Caco-2 (cell line): ENCODE results near the gene BRD9. TPM values are rescaled to one million over a fixed set of nuclear protein-coding genes. Genes with fewer than 3 reads are reported as not detected.

Experiments
- BruUV-seq: library from RNA; stranded (reverse); fragments of 400-500 nt; replicated peaks from 2 replicates; lab custom pipeline; 2021; lab: Mats Ljungman, UMichigan
- CTCF ChIA-PET: fragments of 300-600 bp; sonication (Branson Sonifier 250); formaldehyde crosslinking; loops from one replicate; lab custom pipeline; 2022; ENCODE audit warnings: antibody characterized with exemption; lab: Charles Lee
- POLR2A ChIA-PET: fragments of 300-600 bp; sonication (Branson Sonifier 250); formaldehyde crosslinking; loops from one replicate; lab custom pipeline; 2022; ENCODE audit warnings: antibody characterized with exemption; lab: Charles Lee
- DNase-seq, 2 experiments: peaks; one replicate each; pipeline versions ENCODE4 v3.0.0 to v3.0.0-alpha.2; 2020 to 2022
- H3K27me3 ChIP-seq: replicated peaks from 2 replicates; pipeline ENCODE4 v1.6.0; 2011; ENCODE audit warnings: low read length; ENCODE audit not compliant: control insufficient read depth, insufficient read depth
- H3K36me3 ChIP-seq: 2 replicates; pipeline ENCODE4 v1.5.1; 2011; ENCODE audit warnings: low read length; ENCODE audit not compliant: control insufficient read depth, insufficient read depth
- H3K4me1 ChIP-seq: fragments of 250-450 bp; sonication (Bioruptor Pico); 2 replicates; pipeline ENCODE4 v1.5.1; 2020; ENCODE audit warnings: mild to moderate bottlenecking
- H3K4me3 ChIP-seq: 2 replicates; pipeline ENCODE4 v1.5.1; 2011; ENCODE audit warnings: low read depth, mild to moderate bottlenecking, control low read depth, low read length
- H3K9me3 ChIP-seq: fragments of 250-450 bp; sonication (Bioruptor Pico); 2 replicates; pipeline ENCODE4 v1.5.1; 2020; ENCODE audit warnings: mild to moderate bottlenecking, moderate library complexity
- H3K27ac Mint-ChIP-seq: one replicate; pipeline ENCODE4 v1.8.0; 2022; ENCODE audit warnings: mixed read lengths; ENCODE audit not compliant: unreplicated experiment
- H3K27me3 Mint-ChIP-seq: one replicate; pipeline ENCODE4 v1.8.0; 2022; ENCODE audit warnings: mixed read lengths; ENCODE audit not compliant: insufficient read depth, unreplicated experiment
- H3K36me3 Mint-ChIP-seq: one replicate; pipeline ENCODE4 v1.8.0; 2022; ENCODE audit warnings: mild to moderate bottlenecking, mixed read lengths; ENCODE audit not compliant: insufficient read depth, unreplicated experiment
- H3K4me1 Mint-ChIP-seq: one replicate; pipeline ENCODE4 v1.8.0; 2022; ENCODE audit warnings: low read depth, mixed read lengths; ENCODE audit not compliant: unreplicated experiment
- H3K4me3 Mint-ChIP-seq: one replicate; pipeline ENCODE4 v1.8.0; 2022; ENCODE audit warnings: mild to moderate bottlenecking, moderate library complexity, mixed read lengths; ENCODE audit not compliant: unreplicated experiment
- H3K9me3 Mint-ChIP-seq: one replicate; pipeline ENCODE4 v1.8.0; 2022; ENCODE audit warnings: mixed read lengths; ENCODE audit not compliant: unreplicated experiment
- CTCF ChIP-seq, 2 experiments: fragments of 200-600 bp in 1 of 2; IDR thresholded peaks; 1 replicate in 1 of 2; 2 replicates in 1 of 2; pipeline versions ENCODE4 v1.5.1 to v1.8.0; 2011 to 2022; ENCODE audit warnings: antibody characterized with exemption in 1 of 2, control low read depth in 1 of 2, inconsistent platforms in 1 of 2, low read depth in 1 of 2, low read length in 1 of 2, mild to moderate bottlenecking in 1 of 2, moderate library complexity in 1 of 2; ENCODE audit not compliant: insufficient read depth in 1 of 2, severe bottlenecking in 1 of 2, unreplicated experiment in 1 of 2
- intact Hi-C: fragments of 100-400 bp; cut with micrococcal nuclease; formaldehyde crosslinking; loops from one replicate; pipeline ENCODE4 v1.10.0; 2022; ENCODE audit not compliant: unreplicated experiment
- total RNA-seq: library from RNA; stranded (reverse); gene quantifications from 2 replicates; pipeline ENCODE4 v1.2.3, GENCODE V29; 2022

Gene BRD9
- total RNA-seq, 1 experiment from 2014 or later: 77.5 TPM

DNA sequence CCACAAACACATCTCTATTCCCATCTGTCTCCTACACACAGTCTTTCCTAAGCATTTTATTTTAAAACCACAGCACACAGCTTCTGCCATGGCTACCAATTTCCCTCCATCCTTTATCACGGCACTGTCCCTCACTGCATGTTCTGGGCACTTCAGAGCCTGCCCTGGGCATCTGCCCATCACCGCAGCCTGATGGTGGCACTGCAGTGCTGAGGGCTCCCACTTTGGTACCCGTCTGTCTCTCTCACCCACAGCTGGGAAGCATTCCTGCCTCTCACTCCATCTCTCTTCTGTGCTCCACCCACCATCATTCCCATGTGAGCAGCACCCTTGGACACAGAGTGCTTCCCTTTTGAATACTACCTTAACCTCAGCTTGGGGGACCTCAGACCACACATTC, 73.5 kb downstream of the BRD9 start:
- ChIA-PET CTCF (no interaction called here), POLR2A (no interaction called here)
- Mint-ChIP-seq H3K27me3 (peaks cover 18% of the 10 kb centered on the region), H3K27ac (no peak overlapping the region), H3K4me3 (no peak overlapping the region), H3K9me3 (no peaks in the 10 kb centered on the region), H3K36me3 (no peaks in the 10 kb centered on the region), H3K4me1 (no peaks in the 10 kb centered on the region)
- intact Hi-C loops: no loop called here
- TF ChIP-seq CTCF (IDR thresholded peaks at IDR 0.05; ENCODE audit: insufficient read depth in 1 of 2, low read depth in 1 of 2, low read length in 1 of 2, severe bottlenecking in 1 of 2, unreplicated experiment in 1 of 2): no peak
- Histone ChIP-seq H3K27me3 (peaks cover 1% of the 10 kb centered on the region; the same call in 1 of the 2 replicates), H3K4me1 (no peaks in the 10 kb centered on the region), H3K36me3 (no peaks in the 10 kb centered on the region), H3K4me3 (no peak overlapping the region), H3K9me3 (no peaks in the 10 kb centered on the region)
- DNase-seq: no peak
- no TSS peak for BruUV-seq

DNA sequence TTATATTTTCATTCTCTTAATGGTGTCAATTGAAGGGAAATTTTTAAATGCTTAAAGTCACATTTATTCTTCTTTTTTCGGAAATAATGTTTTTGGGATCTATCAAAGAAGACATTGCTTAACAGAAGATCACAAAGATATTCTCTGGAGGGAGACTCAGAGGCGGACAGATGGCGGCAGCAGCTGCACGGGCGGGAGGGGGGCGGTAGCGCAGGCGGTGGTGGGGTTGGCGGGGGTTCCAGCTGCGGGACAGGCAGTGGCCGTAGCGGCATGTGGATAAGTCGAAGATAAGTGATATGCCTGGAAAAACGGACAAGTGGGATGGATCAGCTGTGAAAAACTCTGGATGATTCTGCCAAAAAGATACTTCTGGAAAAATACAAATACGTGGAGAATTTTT, 76.4 kb downstream of the BRD9 start:
- intact Hi-C loops: no loop called here
- Histone ChIP-seq H3K4me1 (no peaks in the 10 kb centered on the region), H3K36me3 (no peaks in the 10 kb centered on the region), H3K9me3 (no peaks in the 10 kb centered on the region), H3K27me3 (peaks cover 1% of the 10 kb centered on the region; the same call in 1 of the 2 replicates), H3K4me3 (no peak overlapping the region)
- no peak overlapping the region for H3K27ac Mint-ChIP-seq
- ChIA-PET CTCF (no interaction called here), POLR2A (no interaction called here)
- H3K36me3 Mint-ChIP-seq: no peaks in the 10 kb centered on the region
- no peaks in the 10 kb centered on the region for H3K4me1 Mint-ChIP-seq
- peaks cover 11% of the 10 kb centered on the region for H3K27me3 Mint-ChIP-seq
- TF ChIP-seq CTCF (IDR thresholded peaks at IDR 0.05; ENCODE audit: insufficient read depth in 1 of 2, low read depth in 1 of 2, low read length in 1 of 2, severe bottlenecking in 1 of 2, unreplicated experiment in 1 of 2): no peak
- H3K4me3 Mint-ChIP-seq: no peak overlapping the region
- no peaks in the 10 kb centered on the region for H3K9me3 Mint-ChIP-seq
- BruUV-seq: no TSS peak
- no peak for DNase-seq

DNA sequence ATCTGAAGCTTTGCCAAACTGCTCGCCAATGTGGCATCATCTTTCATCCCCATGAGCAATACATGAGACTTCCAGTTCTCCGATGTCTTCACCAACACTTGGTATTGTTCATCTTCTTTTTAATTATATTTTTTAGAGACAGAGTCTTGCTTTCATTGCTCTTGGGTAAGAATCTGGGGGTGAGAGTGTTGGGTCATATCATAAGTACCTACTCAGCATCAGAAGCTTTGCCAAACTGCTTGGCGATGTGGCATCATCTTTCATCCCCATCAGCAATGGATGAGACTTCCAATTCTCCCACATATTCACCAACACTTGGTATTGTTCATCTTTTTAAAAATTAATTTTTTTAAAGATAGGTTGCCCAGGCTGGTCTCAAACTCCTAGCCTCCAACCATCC, 77.2 kb downstream of the BRD9 start:
- CTCF ChIA-PET: no interaction called here
- peaks cover 1% of the 10 kb centered on the region; the same call in 1 of the 2 replicates for H3K27me3 ChIP-seq
- no peaks in the 10 kb centered on the region for H3K9me3 Mint-ChIP-seq
- no peak for TF ChIP-seq CTCF (IDR thresholded peaks at IDR 0.05; ENCODE audit: insufficient read depth in 1 of 2, low read depth in 1 of 2, low read length in 1 of 2, severe bottlenecking in 1 of 2, unreplicated experiment in 1 of 2)
- no peak overlapping the region for H3K27ac Mint-ChIP-seq
- H3K4me3 Mint-ChIP-seq: no peak overlapping the region
- H3K4me1 Mint-ChIP-seq: no peaks in the 10 kb centered on the region
- DNase-seq: no peak
- BruUV-seq: no TSS peak
- H3K9me3 ChIP-seq: no peaks in the 10 kb centered on the region
- intact Hi-C loops: no loop called here
- H3K36me3 Mint-ChIP-seq: no peaks in the 10 kb centered on the region
- POLR2A ChIA-PET: no interaction called here
- no peaks in the 10 kb centered on the region for H3K4me1 ChIP-seq
- no peaks in the 10 kb centered on the region for H3K36me3 ChIP-seq
- H3K27me3 Mint-ChIP-seq: peaks cover 11% of the 10 kb centered on the region
- H3K4me3 ChIP-seq: no peak overlapping the region

Other genes starting within 250 kb of the BRD9 start
- gene TPPP, start 199.4 kb downstream of the BRD9 start, total RNA-seq: 0.18 and 0.28 TPM in 2 replicates
- 1.00 and 1.1 TPM in 2 replicates for gene ZDHHC11B, start 108.1 kb downstream of the BRD9 start, total RNA-seq
- gene ZDHHC11, start 41.8 kb downstream of the BRD9 start, total RNA-seq: 3.6 and 5.0 TPM in 2 replicates
- gene TRIP13, start 83 bp upstream of the BRD9 start, total RNA-seq: 40.2 and 42.5 TPM in 2 replicates
- gene NKD2, start 116.0 kb upstream of the BRD9 start, total RNA-seq: 13.6 and 17.7 TPM in 2 replicates
- gene SLC12A7, start 219.3 kb upstream of the BRD9 start, total RNA-seq: 41.7 and 42.0 TPM in 2 replicates